Measurements from ENCODE around the gene RASAL1.

Gene RASAL1

GRCh38 chr12:113069751-113070116 is 65.8 kb downstream of the RASAL1 start:
- 89 to 100% methylated on average over 6 of the region's 6 CpGs for WGBS, 2 experiments (ENCODE audit: insufficient coverage in 2 of 2)
- H3K4me1 ChIP-seq (ENCODE audit: control insufficient read depth, insufficient read depth, low read length, poor library complexity, severe bottlenecking), result peaks cover 8% of the 10 kb centered on the region
- H3K27ac ChIP-seq (ENCODE audit: low read depth, low read length, severe bottlenecking), result no peak overlapping the region
- H3K9me3 ChIP-seq (ENCODE audit: control insufficient read depth, low read length), result no peaks in the 10 kb centered on the region
- H3K36me3 ChIP-seq (ENCODE audit: control insufficient read depth, insufficient read depth, low read length), result no peaks in the 10 kb centered on the region
- no peak overlapping the region for H3K4me3 ChIP-seq (ENCODE audit: extremely low read depth, insufficient read depth, low read length, poor library complexity, severe bottlenecking)

GRCh38 chr12:113069149-113069548 is 66.4 kb downstream of the RASAL1 start:
- Histone ChIP-seq H3K4me3 (ENCODE audit: extremely low read depth, insufficient read depth, low read length, poor library complexity, severe bottlenecking) (no peak overlapping the region), H3K9me3 (ENCODE audit: control insufficient read depth, low read length) (no peaks in the 10 kb centered on the region), H3K4me1 (ENCODE audit: control insufficient read depth, insufficient read depth, low read length, poor library complexity, severe bottlenecking) (peaks cover 8% of the 10 kb centered on the region), H3K36me3 (ENCODE audit: control insufficient read depth, insufficient read depth, low read length) (no peaks in the 10 kb centered on the region), H3K27ac (ENCODE audit: low read depth, low read length, severe bottlenecking) (no peak overlapping the region)
- WGBS, 2 experiments (ENCODE audit: insufficient coverage in 2 of 2), result 71 to 80% methylated on average over 5 of the region's 5 CpGs

GRCh38 chr12:113067987-113068935 is 67.3 kb downstream of the RASAL1 start:
- H3K4me1 ChIP-seq (ENCODE audit: control insufficient read depth, insufficient read depth, low read length, poor library complexity, severe bottlenecking), result peaks cover 8% of the 10 kb centered on the region
- no peaks in the 10 kb centered on the region for H3K9me3 ChIP-seq (ENCODE audit: control insufficient read depth, low read length)
- no peak overlapping the region for H3K27ac ChIP-seq (ENCODE audit: low read depth, low read length, severe bottlenecking)
- no peak overlapping the region for H3K4me3 ChIP-seq (ENCODE audit: extremely low read depth, insufficient read depth, low read length, poor library complexity, severe bottlenecking)
- WGBS, 2 experiments (ENCODE audit: insufficient coverage in 2 of 2), result 93 to 96% methylated on average over 8 to 9 of the region's 10 CpGs
- H3K36me3 ChIP-seq (ENCODE audit: control insufficient read depth, insufficient read depth, low read length), result no peaks in the 10 kb centered on the region

- Histone ChIP-seq H3K27ac (ENCODE audit: low read depth, low read length, severe bottlenecking) (no peak overlapping the region), H3K4me1 (ENCODE audit: control insufficient read depth, insufficient read depth, low read length, poor library complexity, severe bottlenecking) (peaks cover 8% of the 10 kb centered on the region), H3K9me3 (ENCODE audit: control insufficient read depth, low read length) (no peaks in the 10 kb centered on the region), H3K4me3 (ENCODE audit: extremely low read depth, insufficient read depth, low read length, poor library complexity, severe bottlenecking) (no peak overlapping the region), H3K36me3 (ENCODE audit: control insufficient read depth, insufficient read depth, low read length) (no peaks in the 10 kb centered on the region)
- 68 to 87% methylated on average over 10 to 12 of the region's 13 CpGs for WGBS, 2 experiments (ENCODE audit: insufficient coverage in 2 of 2)
These were observed 68.7 kb downstream of the RASAL1 start for GRCh38 chr12:113066813-113067400.

GRCh38 chr12:113065126-113066007 is 70.2 kb downstream of the RASAL1 start:
- H3K4me1 ChIP-seq (ENCODE audit: control insufficient read depth, insufficient read depth, low read length, poor library complexity, severe bottlenecking), result no peaks in the 10 kb centered on the region
- no peak overlapping the region for H3K4me3 ChIP-seq (ENCODE audit: extremely low read depth, insufficient read depth, low read length, poor library complexity, severe bottlenecking)
- H3K27ac ChIP-seq (ENCODE audit: low read depth, low read length, severe bottlenecking), result no peak overlapping the region
- no peaks in the 10 kb centered on the region for H3K9me3 ChIP-seq (ENCODE audit: control insufficient read depth, low read length)
- H3K36me3 ChIP-seq (ENCODE audit: control insufficient read depth, insufficient read depth, low read length), result no peaks in the 10 kb centered on the region
- WGBS, 2 experiments (ENCODE audit: insufficient coverage in 2 of 2), result 21 to 33% methylated on average over 20 to 21 of the region's 31 CpGs

GRCh38 chr12:113064395-113065125 is 71.0 kb downstream of the RASAL1 start:
- Histone ChIP-seq H3K27ac (ENCODE audit: low read depth, low read length, severe bottlenecking) (no peak overlapping the region), H3K4me3 (ENCODE audit: extremely low read depth, insufficient read depth, low read length, poor library complexity, severe bottlenecking) (no peak overlapping the region), H3K9me3 (ENCODE audit: control insufficient read depth, low read length) (no peaks in the 10 kb centered on the region), H3K36me3 (ENCODE audit: control insufficient read depth, insufficient read depth, low read length) (no peaks in the 10 kb centered on the region), H3K4me1 (ENCODE audit: control insufficient read depth, insufficient read depth, low read length, poor library complexity, severe bottlenecking) (no peaks in the 10 kb centered on the region)
- WGBS, 2 experiments (ENCODE audit: insufficient coverage in 2 of 2), result 69 to 94% methylated on average over 4 to 5 of the region's 5 CpGs

- no peaks in the 10 kb centered on the region for H3K36me3 ChIP-seq (ENCODE audit: control insufficient read depth, insufficient read depth, low read length)
- 83 to 93% methylated on average over 7 to 9 of the region's 9 CpGs for WGBS, 2 experiments (ENCODE audit: insufficient coverage in 2 of 2)
- H3K9me3 ChIP-seq (ENCODE audit: control insufficient read depth, low read length), result no peaks in the 10 kb centered on the region
- no peak overlapping the region for H3K27ac ChIP-seq (ENCODE audit: low read depth, low read length, severe bottlenecking)
- no peaks in the 10 kb centered on the region for H3K4me1 ChIP-seq (ENCODE audit: control insufficient read depth, insufficient read depth, low read length, poor library complexity, severe bottlenecking)
- no peak overlapping the region for H3K4me3 ChIP-seq (ENCODE audit: extremely low read depth, insufficient read depth, low read length, poor library complexity, severe bottlenecking)
These were observed 71.9 kb downstream of the RASAL1 start for GRCh38 chr12:113063396-113064350.

- Histone ChIP-seq H3K4me3 (ENCODE audit: extremely low read depth, insufficient read depth, low read length, poor library complexity, severe bottlenecking) (no peak overlapping the region), H3K27ac (ENCODE audit: low read depth, low read length, severe bottlenecking) (no peak overlapping the region)
- WGBS, 2 experiments (ENCODE audit: insufficient coverage in 2 of 2), result 54 to 64% methylated on average over 11 to 19 of the region's 23 CpGs
These were observed 72.8 kb downstream of the RASAL1 start for GRCh38 chr12:113062502-113063395.

More at GRCh38 chr12:113062502-113063395, 72.8 kb downstream of the RASAL1 start:
- Histone ChIP-seq H3K36me3 (ENCODE audit: control insufficient read depth, insufficient read depth, low read length) (no peaks in the 10 kb centered on the region), H3K9me3 (ENCODE audit: control insufficient read depth, low read length) (no peaks in the 10 kb centered on the region), H3K4me1 (ENCODE audit: control insufficient read depth, insufficient read depth, low read length, poor library complexity, severe bottlenecking) (no peaks in the 10 kb centered on the region)
